Activated CD4-positive, alpha-beta T cell treated with anti-CD3 and anti-CD28 coated beads, Interleukin-10, Interleukin-2, amounts not matched to agents 100 ng/mL and 50 ng/mL, durations not matched to agents 16 hours and 8 hours (primary cell): ENCODE results near the gene AXIN1.
A peak's percentile ranks its signal among the peaks of the same experiment; 100 is the strongest.
"Not testable (repeated sequence)": the region's sequence is repeated elsewhere in the genome, so short reads cannot be mapped to it uniquely, and the experiment has no call there.

Experiments used
- DNase-seq: peaks from one replicate; pipeline ENCODE4 v3.0.0-alpha.2; 2020

AXIN1 gene

DNA sequence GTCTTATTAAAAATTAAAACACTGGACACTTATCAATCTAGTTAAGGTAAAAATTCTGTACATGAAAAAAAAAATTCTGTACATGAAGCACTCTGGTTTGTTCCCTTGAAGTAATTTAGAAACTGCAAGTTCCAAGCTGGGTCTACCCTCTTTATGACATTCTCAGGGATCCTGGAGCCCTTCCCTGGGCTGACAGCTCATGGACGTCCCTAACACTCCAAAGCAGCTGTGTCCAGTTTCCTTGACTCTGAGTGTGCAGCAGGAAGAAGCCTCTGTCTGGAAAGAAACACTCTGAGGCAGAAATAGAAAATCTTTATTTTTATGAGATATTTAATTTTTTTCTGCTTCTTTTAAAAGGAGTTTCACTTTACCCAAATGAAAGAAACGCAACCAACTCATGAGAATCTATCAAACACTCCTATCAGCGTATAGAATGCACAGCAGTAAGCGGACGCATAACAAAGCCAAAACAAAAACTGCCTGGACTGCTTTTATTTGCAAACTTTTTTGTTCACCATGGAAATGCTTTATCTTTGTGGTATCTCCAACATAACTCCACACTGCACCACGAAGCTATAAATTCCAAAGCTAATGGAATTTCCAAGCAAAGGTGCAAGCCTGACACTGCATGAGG, 21.2 kb downstream of the AXIN1 start:
- DNase-seq, result not testable (repeated sequence)

DNA sequence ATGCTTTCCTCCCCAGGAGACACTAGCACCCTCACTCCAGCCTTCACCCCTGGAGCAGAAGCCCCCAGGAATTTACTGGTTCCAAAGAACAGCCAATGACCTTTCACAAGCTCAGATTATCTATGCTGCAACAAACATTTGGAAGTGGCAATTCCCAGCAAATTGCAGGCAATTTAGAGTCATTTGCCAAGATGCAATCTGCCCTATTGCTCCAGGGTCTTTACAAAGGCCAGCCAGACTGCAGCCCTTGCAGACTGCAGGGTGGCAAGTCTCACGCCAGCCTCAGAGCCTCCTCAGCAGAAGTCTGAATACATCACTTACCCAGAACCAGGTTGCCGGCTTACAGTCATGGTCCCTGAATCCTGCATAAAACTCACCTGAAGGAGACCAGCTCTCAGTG, 21.8 kb downstream of the AXIN1 start:
- DNase-seq, result no peak

DNA sequence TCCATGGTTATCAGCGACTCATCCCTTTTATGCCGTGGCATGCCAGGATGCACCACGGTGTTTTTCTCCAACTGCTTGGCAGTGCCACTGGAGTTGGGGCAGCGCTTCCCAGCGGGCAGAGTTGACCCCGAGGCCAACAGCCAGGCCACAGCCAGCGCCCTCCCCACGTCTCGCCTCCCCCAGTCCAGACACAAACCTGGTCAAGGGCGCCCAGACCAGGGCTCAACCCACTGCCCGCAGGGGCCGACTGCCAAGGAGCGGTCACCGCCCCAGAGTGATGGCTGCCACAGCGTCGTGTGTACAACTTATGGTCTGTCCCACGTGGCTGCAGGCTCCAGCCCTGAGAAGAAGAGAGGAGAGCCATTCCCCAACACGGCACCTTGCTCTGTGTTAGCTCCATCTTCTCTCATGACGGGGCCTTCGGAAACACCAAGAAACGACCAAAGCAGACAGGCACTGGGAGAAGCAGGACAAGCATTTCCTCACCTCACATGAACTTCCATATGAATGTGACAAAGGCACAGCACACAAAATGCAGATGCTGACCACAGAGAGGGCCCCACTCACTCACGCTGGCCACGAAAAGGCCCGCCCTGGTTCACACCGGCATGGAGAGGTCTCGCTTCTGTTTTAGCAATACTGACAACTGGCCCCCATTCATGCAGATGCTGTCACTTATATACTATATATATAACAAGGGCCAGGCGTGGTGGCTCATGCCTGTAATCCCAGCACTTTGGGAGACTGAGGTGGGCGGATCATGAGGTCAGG, 27.0 kb downstream of the AXIN1 start:
- no peak for DNase-seq

DNA sequence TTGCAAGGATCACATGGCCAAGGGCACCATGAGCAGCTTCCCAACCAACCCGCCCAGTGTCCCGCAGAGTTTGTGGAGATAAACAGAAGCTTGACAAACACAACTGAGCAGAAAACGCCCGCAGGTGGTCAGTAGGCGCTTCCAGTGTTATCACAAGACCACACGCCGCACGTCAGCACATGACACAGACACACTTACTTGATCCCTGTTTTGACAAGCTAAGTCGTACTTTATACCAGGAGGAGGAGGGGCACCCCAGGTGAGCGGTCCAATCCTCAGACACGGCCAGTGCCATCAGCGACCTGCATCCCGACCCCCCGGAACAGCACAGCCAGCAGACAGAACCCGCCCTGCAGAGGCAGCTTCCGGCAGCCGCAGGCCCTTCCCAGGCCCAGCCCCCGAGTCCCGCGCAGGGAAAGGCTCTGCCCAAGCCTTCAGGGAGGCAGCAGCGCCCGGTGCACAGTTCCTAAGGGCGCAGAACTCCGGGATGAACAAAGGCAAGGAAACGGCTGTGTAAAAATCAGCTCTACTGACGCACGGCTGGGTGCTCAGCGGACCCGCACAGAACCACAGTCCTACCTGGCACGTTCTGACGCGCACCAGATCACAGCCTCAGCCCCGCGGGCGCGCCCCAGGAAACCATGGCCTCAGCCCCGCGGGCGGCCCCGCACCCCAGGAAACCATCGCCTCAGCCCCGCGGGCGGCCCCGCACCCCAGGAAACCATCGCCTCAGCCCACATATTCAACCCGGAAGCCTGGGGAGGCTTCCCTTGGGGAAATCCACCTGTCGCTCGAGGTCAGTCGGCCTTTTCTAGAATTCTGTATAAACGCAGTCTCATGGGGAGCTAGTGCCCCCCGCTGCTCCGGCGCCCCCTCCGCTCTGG, 27.8 kb downstream of the AXIN1 start:
- DNase-seq, result peak; percentile 53

DNA sequence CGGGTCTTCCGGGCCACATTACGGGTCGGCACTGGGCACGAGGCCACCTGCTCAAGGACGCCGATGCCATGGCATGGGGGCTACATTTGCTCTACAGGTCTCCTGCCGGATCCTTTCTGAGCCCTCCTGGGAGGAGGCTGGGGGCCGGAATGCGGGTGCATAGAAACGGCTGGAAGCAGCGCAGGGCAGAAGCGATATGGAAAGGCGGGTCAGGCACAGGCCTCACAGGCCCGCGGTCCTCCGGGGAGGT, 28.4 kb downstream of the AXIN1 start:
- DNase-seq, result no peak

DNA sequence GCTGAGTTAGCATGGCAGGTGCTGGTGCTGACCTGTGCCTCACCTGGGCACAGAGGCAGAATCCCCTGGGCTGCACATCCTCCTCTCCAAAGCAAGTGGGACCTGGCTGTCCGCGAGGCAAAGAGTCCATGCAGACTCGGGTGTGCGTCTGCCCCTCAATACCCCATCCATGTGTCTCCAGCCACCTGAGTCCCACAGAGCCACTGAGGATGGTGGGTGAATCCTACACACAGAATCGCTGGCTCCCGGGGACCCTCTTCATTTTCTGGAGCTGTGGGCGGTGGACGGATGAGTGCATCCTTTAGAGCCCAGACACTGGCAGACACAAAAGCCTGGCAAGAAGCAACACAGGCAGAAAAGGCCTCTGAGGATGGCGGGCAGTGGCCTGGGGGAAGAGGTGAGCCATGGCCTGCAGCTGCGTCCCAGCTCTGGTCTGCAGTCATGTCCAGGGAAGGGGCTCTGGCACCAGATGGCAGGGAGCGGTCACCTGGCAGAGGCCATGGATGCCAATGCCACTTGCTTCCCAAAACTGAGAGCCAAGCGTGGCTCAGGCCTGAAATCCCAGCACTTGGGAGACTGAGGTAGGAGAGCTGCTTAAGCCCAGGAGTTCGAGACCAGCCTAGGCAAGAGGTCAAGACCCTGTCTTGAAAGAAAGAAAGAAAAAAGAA, 29.9 kb downstream of the AXIN1 start:
- no peak for DNase-seq

DNA sequence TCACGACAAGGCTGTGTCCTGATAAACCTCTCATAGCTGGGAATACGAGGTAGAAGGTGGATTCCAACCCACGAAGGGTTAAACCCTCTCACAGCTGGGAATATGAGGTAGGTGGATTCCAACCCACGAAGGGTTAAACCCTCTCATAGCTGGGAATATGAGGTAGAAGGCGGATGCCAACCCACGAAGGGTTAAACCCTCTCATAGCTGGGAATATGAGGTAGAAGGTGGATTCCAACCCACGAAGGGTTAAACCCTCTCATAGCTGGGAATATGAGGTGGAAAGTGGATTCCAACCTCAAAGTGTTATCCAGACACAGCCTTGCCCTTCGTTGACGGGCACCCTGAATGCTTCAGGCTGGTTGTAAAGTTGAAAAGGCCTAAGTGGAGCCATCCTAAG, 31.0 kb downstream of the AXIN1 start:
- no peak for DNase-seq

DNA sequence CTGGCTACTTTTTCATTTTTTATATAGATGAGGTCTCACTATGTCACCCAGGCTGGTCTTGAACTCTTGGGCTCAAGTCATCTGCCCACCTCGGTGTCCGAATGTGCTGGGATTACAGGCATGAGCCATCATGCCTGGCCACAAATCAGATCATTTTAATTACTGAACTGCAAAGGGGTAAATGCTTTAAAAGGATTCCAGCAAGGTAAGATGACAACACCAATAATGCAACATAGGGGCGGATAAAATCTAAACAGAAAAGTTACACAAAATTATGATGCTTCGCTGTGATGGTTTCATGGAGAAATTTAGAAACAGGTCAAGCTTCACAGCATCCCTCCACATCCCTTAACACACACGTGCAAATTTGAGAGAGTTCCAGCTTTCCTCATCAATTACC, 32.3 kb downstream of the AXIN1 start:
- no peak for DNase-seq

DNA sequence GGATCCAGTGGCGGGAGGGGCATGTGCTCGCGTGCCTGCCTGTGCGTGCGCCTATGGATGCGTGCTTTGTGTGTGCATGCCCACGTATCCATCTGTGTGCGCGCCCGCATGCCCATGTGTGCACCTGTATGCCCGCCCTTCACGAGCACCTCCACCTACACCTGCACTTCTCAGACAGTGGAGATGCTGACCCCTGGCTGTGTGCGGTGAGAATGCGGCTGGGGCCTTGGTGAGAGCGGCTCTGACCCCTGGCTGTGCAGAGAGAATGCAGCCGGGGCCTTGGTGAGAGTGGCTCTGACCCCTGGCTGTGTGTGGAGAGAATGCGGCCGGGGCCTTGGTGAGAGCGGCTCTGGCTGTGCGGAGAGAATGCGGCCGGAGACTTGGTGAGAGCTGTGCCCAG, 33.9 kb downstream of the AXIN1 start:
- DNase-seq, result no peak

DNA sequence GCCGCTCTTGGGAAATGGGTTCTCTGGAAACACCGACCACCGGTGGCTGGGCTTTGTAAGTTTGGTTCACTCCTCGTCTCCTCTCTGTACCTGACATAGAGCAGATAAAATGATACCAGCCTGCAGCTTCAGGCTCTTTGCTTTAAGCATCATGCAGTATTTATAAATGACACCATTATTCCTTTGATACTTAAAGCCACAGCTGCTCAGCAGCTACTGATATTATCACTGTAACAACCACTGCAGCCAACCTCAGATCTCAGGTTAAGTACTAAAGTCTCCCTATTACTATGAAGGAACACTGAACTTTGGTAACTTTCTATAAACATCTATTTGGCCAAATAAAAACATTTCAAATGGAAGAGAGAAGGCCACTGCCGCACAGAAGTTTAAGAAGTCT, 34.9 kb downstream of the AXIN1 start:
- DNase-seq, result no peak

DNA sequence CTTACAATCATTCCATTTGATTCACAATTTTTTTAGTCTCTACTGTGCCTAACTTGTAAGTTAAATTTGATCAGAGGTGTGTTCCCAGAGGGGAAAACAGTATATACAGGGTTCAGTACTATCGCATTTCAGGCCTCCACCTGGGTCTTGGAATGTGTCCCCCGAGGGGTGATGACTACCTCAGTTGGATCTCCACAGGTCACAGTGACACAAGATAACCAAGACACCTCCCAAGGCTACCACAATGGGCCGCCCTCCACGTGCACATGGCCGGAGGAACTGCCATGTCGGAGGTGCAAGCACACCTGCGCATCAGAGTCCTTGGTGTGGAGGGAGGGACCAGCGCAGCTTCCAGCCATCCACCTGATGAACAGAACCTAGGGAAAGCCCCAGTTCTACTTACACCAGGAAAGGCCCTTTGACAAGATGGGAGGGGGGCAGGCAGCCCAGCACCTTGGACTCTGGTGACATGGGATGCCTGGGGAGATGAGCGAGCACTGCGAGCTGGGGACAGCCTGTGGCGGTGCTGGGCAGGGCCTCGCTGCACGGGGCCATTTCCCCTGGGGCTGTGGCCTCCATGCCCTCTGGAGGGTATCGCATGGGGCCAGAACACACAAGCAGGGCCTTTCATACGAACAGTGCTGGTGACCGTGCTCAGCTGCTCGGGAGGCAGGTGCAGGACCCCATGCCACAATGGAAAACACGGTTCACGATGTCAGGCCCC, 35.6 kb downstream of the AXIN1 start:
- no peak for DNase-seq

DNA sequence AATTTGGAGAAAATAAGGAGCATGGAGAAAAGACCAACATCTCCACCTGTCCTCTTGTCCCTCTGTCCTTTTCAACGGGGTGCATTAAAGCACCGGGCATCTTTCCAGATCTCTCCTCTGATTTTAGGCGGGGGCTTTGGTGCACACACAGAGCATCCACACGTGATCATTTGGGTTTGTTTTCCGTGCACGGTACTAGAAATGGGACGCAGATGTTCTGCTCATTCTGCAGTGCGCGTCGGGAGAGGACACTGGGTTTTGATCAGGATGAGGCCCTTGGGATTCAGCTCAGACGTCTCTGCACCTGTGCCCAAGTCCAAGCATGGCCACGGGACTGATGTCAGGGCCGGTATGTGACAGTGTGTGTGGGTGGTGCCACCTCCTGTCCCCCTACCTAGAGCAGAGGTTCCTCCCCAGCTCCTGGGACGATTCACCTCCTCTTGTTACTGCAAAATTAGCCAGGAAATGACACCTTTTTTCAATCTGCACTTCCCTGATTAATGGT, 37.7 kb downstream of the AXIN1 start:
- DNase-seq, result no peak

DNA sequence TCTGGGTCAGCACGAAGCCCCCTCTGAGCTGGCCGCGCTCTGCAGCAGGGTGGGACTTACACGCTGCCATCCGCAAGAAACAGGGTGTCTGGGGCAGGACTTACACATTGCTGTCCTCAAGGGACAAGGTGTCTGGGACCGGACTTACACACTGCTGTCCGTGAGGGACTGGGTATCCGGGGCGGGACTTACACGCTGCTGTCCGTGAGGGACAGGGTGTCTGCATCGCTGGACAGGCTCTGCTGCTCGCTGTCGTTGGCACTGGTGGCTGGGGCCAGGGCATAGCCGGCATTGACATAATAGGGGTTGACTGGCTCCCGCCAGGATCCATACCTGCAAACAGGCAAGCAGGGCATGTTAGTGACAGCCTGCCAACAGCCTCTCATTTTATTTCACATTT, 38.2 kb downstream of the AXIN1 start:
- no peak for DNase-seq

DNA sequence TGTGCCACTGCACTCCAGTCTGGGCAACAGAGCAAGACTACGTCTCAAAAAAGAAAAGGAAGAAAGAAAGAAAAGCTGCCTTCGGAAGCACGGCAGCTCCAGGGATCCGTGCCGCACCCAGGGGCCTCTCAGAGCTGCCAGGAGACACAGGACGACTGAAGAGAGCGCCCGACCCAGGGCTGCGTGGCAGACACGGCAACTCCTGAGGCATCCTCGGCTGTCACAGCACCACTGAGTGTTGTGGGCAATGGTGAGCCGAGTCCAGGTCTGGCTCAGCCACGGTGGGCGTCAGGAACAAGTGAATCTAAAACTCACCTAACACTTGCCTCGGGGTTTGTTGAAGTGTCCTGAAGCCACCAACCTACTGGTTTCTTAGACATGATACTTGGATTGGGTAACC, 40.8 kb downstream of the AXIN1 start:
- no peak for DNase-seq

DNA sequence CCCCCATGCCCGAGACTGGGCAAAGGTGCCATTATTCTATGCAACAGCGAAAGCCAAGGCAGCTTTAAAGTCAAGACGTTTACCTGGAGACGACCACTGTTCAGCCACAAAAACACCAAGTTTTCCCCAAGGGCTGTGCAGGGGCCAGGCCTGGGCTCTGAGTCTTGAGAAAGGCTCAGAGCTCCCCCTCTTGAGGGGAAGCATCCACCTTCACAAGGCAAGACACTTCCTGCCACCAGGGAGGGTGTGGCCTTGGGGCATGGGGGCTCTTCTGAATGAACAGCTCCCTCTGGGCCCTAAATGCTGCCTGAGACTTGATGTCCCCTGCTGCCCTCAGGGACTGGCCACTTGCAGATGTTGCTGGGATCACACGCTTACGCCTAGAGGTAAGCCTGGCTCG, 43.0 kb downstream of the AXIN1 start:
- no peak for DNase-seq

DNA sequence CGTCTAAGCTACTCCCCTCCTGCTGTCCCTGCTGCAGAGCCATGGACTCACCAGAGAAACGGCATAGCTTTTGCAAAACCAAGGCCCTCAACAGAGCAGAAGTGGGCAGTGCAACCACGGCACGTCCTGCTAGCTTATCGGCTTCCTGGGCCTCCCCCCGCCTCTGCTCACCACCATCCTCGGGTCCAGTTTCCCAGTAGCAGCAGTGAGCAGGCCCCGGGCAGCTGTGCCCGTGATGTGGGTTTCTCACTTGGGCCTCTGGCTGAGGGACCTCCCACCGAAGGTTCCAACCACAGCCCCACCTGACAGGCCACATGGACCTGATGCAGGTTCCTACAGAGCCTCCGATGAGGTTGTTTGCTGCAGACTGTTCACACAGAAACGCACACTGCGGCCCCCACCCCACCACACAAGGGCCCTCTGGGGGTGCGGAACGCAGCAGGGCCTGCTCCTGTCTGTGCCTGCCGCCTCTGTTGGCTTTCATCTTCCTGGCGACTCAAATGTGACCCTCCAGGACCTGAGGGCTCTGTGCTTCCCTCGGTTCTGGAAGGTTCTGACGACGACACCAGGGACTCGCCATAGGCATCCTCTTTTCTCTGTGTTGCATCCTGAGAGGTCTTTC, 44.7 kb downstream of the AXIN1 start:
- DNase-seq, result no peak

DNA sequence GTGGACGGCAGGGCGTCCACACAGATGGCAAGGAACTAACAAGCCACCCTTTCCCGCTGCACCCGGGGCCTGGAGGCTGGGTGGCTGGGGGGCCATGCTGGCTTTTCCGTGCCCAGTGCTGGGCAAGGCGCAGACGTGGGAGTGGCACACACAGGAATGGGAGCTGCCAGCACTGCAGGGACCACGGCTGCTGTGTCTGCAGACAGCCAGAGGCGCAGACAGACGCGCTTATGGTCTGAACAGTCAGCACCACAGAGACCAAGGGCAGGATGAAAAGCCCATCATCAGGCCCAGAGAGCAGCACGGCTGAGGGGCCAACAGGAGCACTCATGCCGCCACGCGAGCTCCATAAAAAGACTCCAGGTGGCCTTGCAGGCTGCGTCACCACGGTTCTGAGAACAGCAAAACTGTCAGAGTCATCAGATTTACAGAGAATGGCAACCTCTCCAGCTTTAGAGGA, 45.6 kb downstream of the AXIN1 start:
- DNase-seq, result no peak

DNA sequence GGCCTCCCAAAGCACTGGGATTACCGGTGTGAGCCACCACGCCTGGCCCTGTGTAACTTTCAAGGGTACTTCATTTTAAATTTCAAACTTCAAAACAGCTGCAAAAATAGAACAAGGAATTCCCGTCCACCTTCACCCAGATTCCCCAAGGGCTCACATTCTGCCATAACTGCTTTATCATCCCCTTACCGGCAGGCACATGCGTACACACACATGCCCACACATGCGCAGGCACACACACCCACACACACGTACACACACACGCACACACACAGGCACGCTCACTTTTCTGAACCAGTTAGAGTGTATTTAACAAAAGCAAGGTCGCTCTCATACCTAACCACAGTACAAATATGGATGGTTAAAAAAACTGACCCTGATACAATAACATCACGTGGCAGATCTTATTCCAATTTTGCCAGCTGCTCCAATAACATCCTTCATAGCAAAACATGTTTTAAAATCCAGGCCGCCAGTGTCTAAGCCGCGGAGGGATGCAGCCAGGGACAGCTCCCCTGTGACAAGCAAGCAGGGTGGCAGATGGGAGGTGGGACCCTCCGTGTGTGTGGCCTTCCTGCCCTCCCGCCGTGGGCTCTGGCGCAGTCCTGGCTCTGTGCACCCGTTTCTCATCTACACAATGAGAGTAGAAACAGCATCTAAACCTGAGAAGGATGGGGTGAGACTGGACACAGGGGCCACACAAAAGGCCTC, 46.5 kb downstream of the AXIN1 start:
- no peak for DNase-seq

DNA sequence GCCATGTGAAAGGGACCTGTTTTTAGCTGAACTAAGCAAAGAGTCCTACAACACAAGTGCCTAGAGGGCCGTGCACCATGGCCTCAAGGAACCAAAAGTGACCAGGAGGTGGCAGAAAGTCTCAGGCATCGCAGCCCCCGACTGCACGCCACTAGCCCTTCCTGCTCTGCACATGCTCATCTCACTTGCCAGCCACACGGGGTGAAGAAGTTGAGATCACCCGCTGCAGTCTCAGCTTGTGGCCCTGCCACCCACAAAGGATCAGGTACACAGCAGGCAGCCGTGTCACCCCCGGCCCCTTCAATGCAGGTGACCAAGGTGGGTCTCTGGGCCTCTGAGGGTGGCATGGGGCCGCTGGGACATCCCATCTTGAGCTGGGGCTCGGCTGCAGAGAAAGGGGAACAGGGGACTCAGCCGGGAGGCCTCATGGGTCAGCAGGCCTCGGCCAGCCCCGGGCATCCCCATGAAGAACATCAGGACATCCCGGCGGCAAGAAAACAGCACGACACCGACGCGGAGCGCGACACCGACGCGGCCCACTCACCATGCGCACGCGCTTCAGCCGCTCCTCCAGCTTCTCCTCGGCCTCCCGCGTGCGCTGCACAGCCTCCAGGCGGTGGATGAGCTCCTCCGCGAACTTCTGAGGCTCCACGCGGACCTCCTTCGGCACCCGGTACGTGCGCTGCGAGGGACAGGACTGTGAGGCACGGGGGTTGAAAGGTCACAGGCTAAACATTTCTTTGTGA, 48.6 kb downstream of the AXIN1 start:
- no peak for DNase-seq

DNA sequence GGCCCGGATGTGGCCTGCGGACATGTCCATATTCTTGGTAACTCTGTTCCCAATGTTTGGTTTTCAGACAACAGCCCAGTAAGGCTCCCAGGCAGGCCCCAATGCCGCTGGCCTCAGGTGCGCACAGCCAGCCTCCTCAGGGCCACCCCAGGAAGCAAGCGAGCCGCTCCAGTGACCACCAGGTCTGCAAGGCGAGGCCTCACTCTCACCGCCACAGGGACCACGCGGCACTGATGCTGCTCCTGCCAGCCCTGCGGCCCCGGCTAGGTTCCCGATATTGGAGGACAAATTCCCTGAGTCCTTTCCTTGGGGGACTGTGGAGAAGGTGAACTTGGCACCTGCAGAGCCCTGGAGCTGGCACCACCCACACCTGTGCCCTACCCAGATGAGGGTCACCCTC, 50.6 kb downstream of the AXIN1 start:
- no peak for DNase-seq

DNA sequence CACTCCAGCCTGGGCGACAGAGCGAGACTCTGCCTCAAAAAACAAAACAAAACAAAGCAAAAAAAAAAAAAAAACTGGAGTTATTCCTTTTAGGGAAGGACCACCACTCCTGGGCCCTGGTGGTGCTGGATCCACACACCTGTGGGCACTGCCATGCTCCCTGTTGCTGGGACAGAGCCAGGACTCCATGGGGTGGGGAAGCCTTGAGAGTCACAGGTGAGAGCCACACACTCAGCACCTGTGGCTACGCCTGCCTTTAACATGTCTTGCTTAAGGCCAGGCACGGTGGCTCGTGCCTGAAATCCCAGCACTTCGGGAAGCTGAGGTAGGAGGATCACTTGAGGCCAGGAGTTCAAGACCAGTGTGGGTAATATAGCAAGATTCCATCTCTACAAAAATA, 51.3 kb downstream of the AXIN1 start:
- DNase-seq, result no peak
